Activated naive CD8-positive, alpha-beta T cell treated with anti-CD3 and anti-CD28 coated beads, Interleukin-2, amount 10 ng/mL, durations not matched to agents 7 days and 5 days (primary cell): Measurements from ENCODE around the gene OTOP3. TPM values are rescaled to one million over a fixed set of nuclear protein-coding genes. Genes with fewer than 3 reads are reported as not detected.

Experiments
- total RNA-seq, 2 experiments: library from RNA; stranded (reverse); gene quantifications; one replicate each; pipeline ENCODE4 v1.2.3, GENCODE V29; 2021

The OTOP3 gene
- total RNA-seq, 2 experiments from 2014 or later, result not detected

Other genes starting within 250 kb of the OTOP3 start
- gene CD300LF, start 223.0 kb upstream of the OTOP3 start, total RNA-seq, result under 1 TPM in 1 of 2 experiments, not detected in 1; 0.25 TPM
- gene RAB37, start 198.6 kb upstream of the OTOP3 start, total RNA-seq, result 10 to 100 TPM; 24.7 to 27.5 TPM
- gene NHERF1, start 187.3 kb upstream of the OTOP3 start, total RNA-seq, result 100 to 1,000 TPM; 241 to 244 TPM
- 10 to 100 TPM; 37.6 to 42.1 TPM for gene NAT9, start 159.6 kb upstream of the OTOP3 start, total RNA-seq
- gene GRIN2C, start 76.0 kb upstream of the OTOP3 start, total RNA-seq, result under 1 TPM in 1 of 2 experiments, not detected in 1; 0.17 TPM
- 10 to 100 TPM; 25.4 to 30.8 TPM for gene FDXR, start 62.9 kb upstream of the OTOP3 start, total RNA-seq
- gene FADS6, start 42.3 kb upstream of the OTOP3 start, total RNA-seq, result not detected
- gene USH1G, start 12.6 kb upstream of the OTOP3 start, total RNA-seq, result not detected
- gene OTOP2, start 11.6 kb upstream of the OTOP3 start, total RNA-seq, result not detected
- gene HID1, start 36.9 kb downstream of the OTOP3 start, total RNA-seq, result 1 to 10 TPM; 3.6 to 3.9 TPM
- gene CDR2L, start 51.7 kb downstream of the OTOP3 start, total RNA-seq, result under 1 TPM; 0.11 to 0.14 TPM
- gene MRPL58, start 76.8 kb downstream of the OTOP3 start, total RNA-seq, result 10 to 100 TPM; 32.2 to 36.2 TPM
- 100 to 1,000 TPM; 196 to 199 TPM for gene ATP5PD, start 111.1 kb downstream of the OTOP3 start, total RNA-seq
- gene KCTD2, start 111.3 kb downstream of the OTOP3 start, total RNA-seq, result 10 to 100 TPM; 20.4 to 22.4 TPM
- gene SLC16A5, start 152.1 kb downstream of the OTOP3 start, total RNA-seq, result 10 to 100 TPM in 1 of 2 experiments, 1 to 10 TPM in 1; 9.1 to 11.0 TPM
- gene ARMC7, start 174.1 kb downstream of the OTOP3 start, total RNA-seq, result 10 to 100 TPM; 16.2 to 17.6 TPM
- gene NT5C, start 195.8 kb downstream of the OTOP3 start, total RNA-seq, result 10 to 100 TPM; 69.9 to 70.8 TPM
- gene JPT1, start 218.6 kb downstream of the OTOP3 start, total RNA-seq, result 100 to 1,000 TPM; 194 to 213 TPM
- gene SUMO2, start 247.1 kb downstream of the OTOP3 start, total RNA-seq, result 100 to 1,000 TPM; 470 to 500 TPM